Measurements from ENCODE around the gene AMPD2.

DNA sequence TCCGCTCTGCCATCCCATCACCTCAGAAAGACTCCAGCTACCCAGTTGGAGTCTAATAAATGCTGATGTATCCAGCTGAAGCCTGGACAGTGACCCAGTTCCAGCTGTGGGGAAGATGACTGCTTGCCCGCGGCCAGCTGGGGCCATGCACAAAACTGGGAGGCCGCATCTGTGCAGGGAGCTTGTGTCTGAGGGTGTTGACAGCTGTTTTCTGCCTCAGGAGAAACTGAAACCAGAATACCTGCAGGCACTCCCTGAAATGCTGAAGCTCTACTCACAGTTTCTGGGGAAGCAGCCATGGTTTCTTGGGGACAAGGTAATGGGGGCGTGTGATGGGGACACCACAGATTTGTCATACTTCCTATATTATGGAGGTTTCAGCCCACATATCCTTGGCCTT is 51.4 kb downstream of the AMPD2 start:
- TF ChIP-seq ARNT (IDR thresholded peaks at IDR 0.05): no peak
- TF ChIP-seq BHLHE40 (IDR thresholded peaks at IDR 0.05; ENCODE audit: borderline replicate concordance): no peak
- no peak for TF ChIP-seq SUZ12 (IDR thresholded peaks at IDR 0.05)
- TF ChIP-seq FOXK2 (IDR thresholded peaks at IDR 0.05): no peak
- no peak for TF ChIP-seq FOXA1 (IDR thresholded peaks at IDR 0.05)
